Neural crest cell (in vitro differentiated cells): ENCODE data around the gene DUSP1. TPM values are rescaled to one million over a fixed set of nuclear protein-coding genes. Genes with fewer than 3 reads are reported as not detected.

Experiments used
- DNase-seq: peaks from one replicate; pipeline ENCODE4 v3.0.0; 2021; ENCODE audit warnings: low read depth, mixed read lengths, low spot score
- H3K27ac Mint-ChIP-seq: one replicate; pipeline ENCODE4 v1.8.0; 2021; ENCODE audit warnings: mild to moderate bottlenecking, mixed read lengths; ENCODE audit not compliant: unreplicated experiment
- H3K27me3 Mint-ChIP-seq: 2 replicates; pipeline ENCODE4 v1.8.0; 2021; ENCODE audit warnings: low read depth, mild to moderate bottlenecking, mixed read lengths
- H3K36me3 Mint-ChIP-seq: 2 replicates; pipeline ENCODE4 v1.8.0; 2021; ENCODE audit warnings: low read depth, mild to moderate bottlenecking, mixed read lengths
- H3K4me1 Mint-ChIP-seq: 2 replicates; pipeline ENCODE4 v1.8.0; 2021; ENCODE audit warnings: mixed read lengths
- H3K4me3 Mint-ChIP-seq: one replicate; pipeline ENCODE4 v1.8.0; 2021; ENCODE audit warnings: mild to moderate bottlenecking, mixed read lengths
- H3K9me3 Mint-ChIP-seq: 2 replicates; pipeline ENCODE4 v1.8.0; 2021; ENCODE audit warnings: mixed read lengths
- CTCF ChIP-seq: fragments of 200-600 bp; sonication (generic); conservative IDR thresholded peaks from 2 replicates; pipeline ENCODE4 v1.5.0; 2021; ENCODE audit warnings: antibody characterized with exemption, mild to moderate bottlenecking
- total RNA-seq: library from RNA; stranded (reverse); gene quantifications from 2 replicates; pipeline ENCODE4 v1.2.1, GENCODE V29; 2021

Gene DUSP1
- total RNA-seq, 1 donor from 2014 or later = 20.9 TPM

- Mint-ChIP-seq H3K27me3 (peaks cover 4% of the 10 kb centered on the region), H3K36me3 (peaks cover 3% of the 10 kb centered on the region), H3K27ac (no peak overlapping the region), H3K4me1 (peaks cover 66% of the 10 kb centered on the region), H3K9me3 (no peaks in the 10 kb centered on the region), H3K4me3 (peak overlapping the region; percentile 98)
- TF ChIP-seq CTCF = no peak
- DNase-seq = no peak
Observed at GRCh38 chr5:172768573-172769341, 2.2 kb downstream of the DUSP1 start.

DNA sequence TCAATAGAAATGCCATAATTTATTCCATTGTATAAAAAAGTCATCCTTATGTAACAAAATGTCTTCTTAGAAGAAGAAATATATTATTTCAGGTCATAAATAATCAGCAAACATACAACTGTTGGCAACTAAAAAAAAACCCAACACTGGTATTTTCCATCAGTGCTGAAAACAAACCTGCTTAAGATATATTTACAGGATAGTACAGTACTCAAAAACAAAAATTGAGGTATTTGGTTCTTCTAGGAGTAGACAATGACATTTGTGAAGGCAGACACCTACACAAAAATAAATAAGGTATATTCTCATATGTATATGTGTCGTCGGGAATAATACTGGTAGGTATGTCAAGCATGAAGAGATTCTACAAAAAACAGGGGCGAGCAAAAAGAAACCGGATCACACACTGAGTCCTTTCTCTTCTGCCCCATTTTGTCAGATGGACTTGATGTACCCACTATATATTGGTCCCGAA lies 2.9 kb downstream of the DUSP1 start:
- Mint-ChIP-seq H3K27ac (no peak overlapping the region), H3K27me3 (peaks cover 4% of the 10 kb centered on the region), H3K4me1 (peaks cover 66% of the 10 kb centered on the region), H3K4me3 (peak overlapping the region; percentile 98), H3K9me3 (no peaks in the 10 kb centered on the region), H3K36me3 (peaks cover 3% of the 10 kb centered on the region)
- no peak for DNase-seq
- no peak for TF ChIP-seq CTCF

DNA sequence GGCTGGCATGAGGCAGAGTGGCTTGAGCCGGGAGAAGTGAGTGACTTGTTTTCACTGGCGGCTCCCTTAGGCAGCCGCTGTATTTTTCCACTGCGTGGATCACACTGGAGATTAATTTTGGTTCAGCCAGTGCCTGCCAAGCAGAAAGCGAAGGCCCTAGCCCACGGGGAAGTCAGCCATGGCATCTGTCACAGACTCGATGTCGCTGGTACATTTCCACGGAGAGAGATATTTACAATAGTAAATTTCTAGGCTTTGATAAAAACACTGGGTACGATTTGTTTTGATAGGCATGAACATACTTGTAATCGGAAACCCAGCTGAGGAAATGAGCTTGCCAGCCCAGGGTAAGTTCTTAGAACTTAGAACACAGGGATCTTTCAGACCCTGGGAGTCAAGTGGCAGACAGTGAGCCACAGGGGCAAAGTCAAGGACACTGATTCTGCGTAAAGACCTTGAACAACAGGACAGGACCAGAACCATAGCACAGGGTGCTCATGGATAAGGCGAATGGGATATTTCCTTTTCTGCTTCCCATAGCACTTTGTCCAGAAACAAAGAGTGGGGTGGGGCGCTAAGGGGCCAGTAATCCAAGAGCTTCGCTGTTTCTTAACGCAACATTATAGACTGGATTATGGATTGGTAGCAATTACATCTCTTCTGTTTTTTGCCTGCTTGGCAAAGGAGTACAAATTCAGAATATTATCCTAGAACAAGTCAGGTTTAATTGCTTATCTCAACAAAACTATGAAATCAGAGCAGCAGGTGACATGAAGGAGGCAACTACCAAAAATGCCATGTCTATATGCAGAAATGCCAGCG lies 4.5 kb downstream of the DUSP1 start:
- H3K27me3 Mint-ChIP-seq = no peaks in the 10 kb centered on the region
- TF ChIP-seq CTCF = no peak
- H3K4me1 Mint-ChIP-seq = peaks cover 53% of the 10 kb centered on the region
- H3K4me3 Mint-ChIP-seq = peak overlapping the region; percentile 98
- DNase-seq = no peak
- H3K9me3 Mint-ChIP-seq = no peaks in the 10 kb centered on the region
- H3K36me3 Mint-ChIP-seq = peaks cover 3% of the 10 kb centered on the region
- H3K27ac Mint-ChIP-seq = peak overlapping the region; percentile 28

GRCh38 chr5:172765766-172766286 lies 5.2 kb downstream of the DUSP1 start:
- H3K4me1 Mint-ChIP-seq = peaks cover 58% of the 10 kb centered on the region
- peaks cover 3% of the 10 kb centered on the region for H3K36me3 Mint-ChIP-seq
- peaks cover 4% of the 10 kb centered on the region for H3K9me3 Mint-ChIP-seq
- H3K27me3 Mint-ChIP-seq = peaks cover 5% of the 10 kb centered on the region
- DNase-seq = no peak
- peak overlapping the region; percentile 88 for H3K4me3 Mint-ChIP-seq
- H3K27ac Mint-ChIP-seq = peak overlapping the region; percentile 99
- TF ChIP-seq CTCF = no peak

DNA sequence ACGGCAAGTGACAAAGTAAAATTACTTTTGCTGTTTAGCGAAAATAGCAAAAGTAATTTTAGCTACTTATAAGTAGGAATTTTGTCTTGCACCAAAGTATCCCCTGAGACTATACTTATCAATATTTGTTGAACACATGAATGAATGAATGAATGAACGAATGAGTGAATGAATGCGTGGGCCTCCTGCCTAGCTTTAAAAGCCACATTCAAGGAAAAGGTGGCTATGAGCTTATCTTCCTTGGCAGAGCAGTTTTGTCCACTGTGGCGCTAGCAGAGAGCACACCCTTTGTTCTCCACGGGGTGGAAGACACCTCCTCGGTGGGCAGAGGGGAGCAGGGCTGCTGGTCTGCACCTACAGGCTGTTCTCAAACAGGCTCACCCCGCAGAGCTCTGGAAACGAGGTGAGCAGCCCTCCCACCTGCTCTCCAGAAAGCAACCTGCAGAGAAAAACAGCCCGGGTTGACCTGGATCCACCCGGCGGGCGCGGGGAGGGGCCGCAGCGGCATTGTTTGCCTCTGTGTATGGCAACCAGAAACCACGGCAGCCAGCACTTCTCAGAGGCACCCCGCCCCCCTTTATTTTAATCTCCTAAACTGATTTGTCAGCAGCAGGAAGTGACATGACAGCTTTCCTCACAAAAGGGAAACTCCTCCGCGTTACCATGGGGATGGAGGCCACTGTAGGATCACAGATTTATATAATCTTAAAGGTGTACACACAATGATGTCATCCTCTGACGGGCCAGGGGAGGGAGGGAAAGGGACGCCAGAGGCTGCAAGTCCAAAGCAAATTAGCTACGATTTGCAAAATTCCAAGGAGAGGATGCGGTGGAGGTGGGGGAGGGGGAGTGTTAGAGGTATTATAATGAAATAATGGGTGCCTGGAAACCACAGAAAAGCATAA lies 5.9 kb downstream of the DUSP1 start:
- no peak for TF ChIP-seq CTCF
- H3K36me3 Mint-ChIP-seq = peaks cover 3% of the 10 kb centered on the region
- peaks cover 57% of the 10 kb centered on the region for H3K4me1 Mint-ChIP-seq
- peak; percentile 75 for DNase-seq
- peak overlapping the region; percentile 88 for H3K4me3 Mint-ChIP-seq
- H3K9me3 Mint-ChIP-seq = peaks cover 5% of the 10 kb centered on the region
- peak overlapping the region; percentile 99 for H3K27ac Mint-ChIP-seq
- H3K27me3 Mint-ChIP-seq = peaks cover 5% of the 10 kb centered on the region
